Muscle of leg (tissue), 11 donors: Measurements from ENCODE around the gene CSF1R. TPM values are rescaled to one million over a fixed set of nuclear protein-coding genes. Genes with fewer than 3 reads are reported as not detected.
"Not testable (repeated sequence)": the region's sequence is repeated elsewhere in the genome, so short reads cannot be mapped to it uniquely, and the experiment has no call there.

Source experiments
- DNase-seq: peaks from one replicate; pipeline ENCODE4 v3.0.0; 2013
- H3K27ac ChIP-seq: one replicate; pipeline ENCODE4 v1.5.1; 2013; ENCODE audit warnings: mild to moderate bottlenecking, low read length, control low read depth
- H3K27me3 ChIP-seq: one replicate; pipeline ENCODE4 v1.6.1; 2013; ENCODE audit warnings: low read length; ENCODE audit not compliant: control insufficient read depth, insufficient read depth
- H3K36me3 ChIP-seq: one replicate; pipeline ENCODE4 v1.6.1; 2013; ENCODE audit warnings: low read length; ENCODE audit not compliant: control insufficient read depth, insufficient read depth
- H3K4me1 ChIP-seq: one replicate; pipeline ENCODE4 v1.6.1; 2013; ENCODE audit warnings: low read length; ENCODE audit not compliant: control insufficient read depth, insufficient read depth
- H3K4me3 ChIP-seq: one replicate; pipeline ENCODE4 v1.5.1; 2013; ENCODE audit warnings: low read length, control low read depth
- H3K9me3 ChIP-seq: replicated peaks from 2 replicates; pipeline ENCODE4 v1.6.1; 2013; ENCODE audit warnings: low read depth, low read length; ENCODE audit not compliant: control insufficient read depth
- WGBS: methylation state at CpG from one replicate; pipeline ENCODE4 v1.1.5; 2013; ENCODE audit warnings: missing lambda C conversion rate; ENCODE audit not compliant: insufficient coverage; 5-methylcytosine and 5-hydroxymethylcytosine counted together
- polyA plus RNA-seq, 8 donors: library from polyadenylated mRNA; unstranded; fragments of 120-200 nt; gene quantifications; one replicate each; pipeline versions ENCODE4 v1.2.1 to v1.2.3, GENCODE V29; 2013; ENCODE audit warnings: inconsistent platforms in 1 of 8, low replicate concordance in 1 of 8; ENCODE audit not compliant: insufficient read length in 8 of 8, insufficient read depth in 1 of 8
- total RNA-seq: library from RNA; stranded (reverse); fragments of 120-200 nt; gene quantifications from one replicate; pipeline ENCODE4 v1.2.4, GENCODE V29; 2013

The CSF1R gene
- total and polyA plus RNA-seq, 9 donors, result 9.2 to 34.5 (median 27.3) TPM

DNA sequence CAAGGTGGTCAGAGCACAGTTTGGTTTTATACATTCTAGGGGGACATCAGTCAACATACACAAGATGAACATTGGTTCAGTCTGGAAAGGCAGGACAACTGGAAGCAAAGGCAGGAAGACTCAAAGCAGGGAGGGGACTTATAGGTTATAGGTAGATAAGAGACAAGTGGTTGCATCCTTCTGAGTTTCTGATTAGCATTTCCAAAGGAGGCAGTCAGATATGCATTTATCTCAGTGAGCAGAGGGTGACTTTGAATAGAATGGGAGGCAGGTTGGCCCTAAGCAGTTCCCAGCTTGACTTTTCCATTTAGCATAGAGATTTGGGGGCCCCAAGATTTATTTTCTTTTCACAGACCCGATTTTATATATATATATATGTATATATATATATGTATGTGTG is 58.3 kb downstream of the CSF1R start:
- not testable (repeated sequence) for H3K27me3 ChIP-seq, DNase-seq, H3K27ac ChIP-seq, H3K4me3 ChIP-seq, H3K4me1 ChIP-seq, H3K9me3 ChIP-seq
- WGBS, result no CpG with 5 or more reads among the region's 1 CpG
- peaks cover 70% of the 10 kb centered on the region for H3K36me3 ChIP-seq

DNA sequence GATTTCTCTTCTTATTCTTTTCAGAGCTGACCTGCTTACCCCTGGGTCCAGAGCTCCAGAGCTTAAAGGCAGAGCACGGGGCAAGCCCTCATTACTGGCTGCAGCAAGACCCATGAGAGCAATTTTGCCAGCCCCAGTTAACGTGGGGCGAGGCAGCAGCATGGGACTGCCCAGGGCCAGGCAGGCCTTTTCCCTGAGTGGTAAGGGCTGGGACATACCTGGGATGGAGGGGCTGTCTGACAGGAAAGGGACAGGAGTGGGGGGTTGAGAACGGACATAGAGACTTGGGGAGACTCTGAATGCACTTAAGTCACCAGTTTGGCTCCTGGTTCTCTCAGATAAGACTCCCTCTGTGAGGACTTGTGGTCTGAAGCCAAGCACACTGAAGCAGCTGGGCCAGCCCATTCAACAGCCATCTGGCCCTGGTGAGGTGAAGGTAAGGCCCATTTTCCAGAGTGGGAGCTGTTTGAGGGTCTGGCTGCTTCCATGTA is 59.6 kb downstream of the CSF1R start:
- Histone ChIP-seq H3K4me1 (peaks cover 4% of the 10 kb centered on the region), H3K4me3 (no peak overlapping the region), H3K27me3 (no peaks in the 10 kb centered on the region), H3K27ac (no peak overlapping the region), H3K36me3 (peaks cover 69% of the 10 kb centered on the region), H3K9me3 (no peaks in the 10 kb centered on the region)
- DNase-seq, result no peak
- 85% methylated on average over 3 of the region's 4 CpGs for WGBS

DNA sequence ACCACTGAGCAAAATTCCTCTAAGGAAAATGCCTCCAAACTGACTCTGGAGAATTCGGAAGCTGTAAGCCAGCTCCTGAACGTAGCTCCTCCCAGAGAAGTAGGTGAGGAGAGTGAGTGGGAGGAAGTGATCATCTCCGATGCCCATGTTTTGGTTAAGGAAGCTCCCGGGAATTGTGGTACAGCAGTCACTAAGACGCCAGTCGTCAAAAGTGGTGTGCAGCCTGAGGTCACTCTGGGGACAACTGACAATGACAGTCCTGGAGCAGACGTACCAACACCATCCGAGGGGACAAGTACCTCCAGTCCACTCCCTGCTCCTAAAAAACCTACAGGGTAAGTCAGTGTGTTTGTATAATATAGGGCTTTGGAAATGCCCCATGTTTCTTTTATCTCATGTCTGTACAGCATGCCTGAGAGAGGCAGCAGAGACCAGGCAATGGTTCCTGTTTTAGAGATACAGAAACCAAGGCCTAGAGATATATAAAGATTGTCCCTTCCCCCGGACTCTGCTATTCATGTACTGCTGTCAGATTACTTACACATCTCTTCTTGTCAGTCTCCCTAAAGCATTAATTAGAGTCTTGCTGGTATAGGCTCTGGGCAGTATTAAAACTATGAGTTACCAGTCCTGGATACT is 61.9 kb downstream of the CSF1R start:
- no peak overlapping the region for H3K4me3 ChIP-seq
- DNase-seq, result peak; percentile 28
- peak overlapping the region; percentile 48 for H3K27ac ChIP-seq
- no peaks in the 10 kb centered on the region for H3K27me3 ChIP-seq
- peaks cover 65% of the 10 kb centered on the region for H3K36me3 ChIP-seq
- H3K4me1 ChIP-seq, result peaks cover 4% of the 10 kb centered on the region
- 56% methylated on average over 3 of the region's 9 CpGs for WGBS
- H3K9me3 ChIP-seq, result no peaks in the 10 kb centered on the region

- no peaks in the 10 kb centered on the region for H3K27me3 ChIP-seq
- peaks cover 71% of the 10 kb centered on the region for H3K36me3 ChIP-seq
- H3K4me3 ChIP-seq, result no peak overlapping the region
- WGBS, result no CpG with 5 or more reads among the region's 1 CpG
- no peak for DNase-seq
- peaks cover 4% of the 10 kb centered on the region for H3K4me1 ChIP-seq
- H3K27ac ChIP-seq, result peak overlapping the region; percentile 20
- H3K9me3 ChIP-seq, result no peaks in the 10 kb centered on the region
Observed at GRCh38 chr5:150023136-150023535, 63.2 kb downstream of the CSF1R start.

DNA sequence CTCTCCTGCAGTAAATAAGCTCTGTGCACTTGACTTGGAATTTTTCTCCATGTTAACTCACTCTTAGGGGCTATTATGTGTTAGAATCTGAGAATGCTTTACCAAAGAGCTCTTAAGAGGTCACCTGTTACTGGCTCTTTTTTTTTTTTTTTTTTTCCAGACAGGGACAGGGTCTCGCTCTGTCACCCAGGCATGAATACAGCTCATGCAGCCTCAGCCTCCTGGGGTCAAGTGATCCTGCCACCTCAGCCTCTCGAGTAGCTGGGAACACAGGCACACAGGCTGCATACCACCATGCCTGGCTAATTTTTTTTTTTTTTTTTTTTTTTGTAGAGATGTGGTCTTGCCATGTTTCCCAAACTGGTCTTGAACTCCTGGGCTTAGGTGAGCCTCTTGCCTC is 63.7 kb downstream of the CSF1R start:
- Histone ChIP-seq H3K4me3 (no peak overlapping the region), H3K4me1 (peaks cover 4% of the 10 kb centered on the region), H3K27me3 (no peaks in the 10 kb centered on the region), H3K27ac (peak overlapping the region; percentile 65), H3K36me3 (peaks cover 71% of the 10 kb centered on the region), H3K9me3 (no peaks in the 10 kb centered on the region)
- no peak for DNase-seq
- WGBS, result no CpG with 5 or more reads among the region's 2 CpGs

DNA sequence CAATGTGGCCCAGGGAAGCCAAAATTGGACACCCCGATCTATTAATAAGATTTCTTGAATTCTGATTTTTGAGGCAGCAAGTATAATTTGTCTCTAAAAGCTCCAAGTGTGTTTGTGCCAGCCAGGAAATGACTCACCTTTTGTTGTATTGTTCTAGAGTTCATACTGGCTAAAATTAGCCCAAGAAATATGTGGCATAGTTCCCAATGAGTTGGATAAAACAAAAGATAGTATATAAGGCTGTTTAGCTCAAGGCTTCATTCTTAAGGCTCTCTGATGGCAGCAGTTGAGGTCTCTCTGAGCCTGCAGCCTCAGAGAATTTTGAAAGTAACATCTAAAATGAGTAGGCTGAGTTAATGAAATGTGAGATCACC is 64.2 kb downstream of the CSF1R start:
- no peak overlapping the region for H3K4me3 ChIP-seq
- peaks cover 4% of the 10 kb centered on the region for H3K4me1 ChIP-seq
- peak; percentile 57 for DNase-seq
- H3K27ac ChIP-seq, result peak overlapping the region; percentile 65
- no peaks in the 10 kb centered on the region for H3K27me3 ChIP-seq
- H3K9me3 ChIP-seq, result no peaks in the 10 kb centered on the region
- WGBS, result 80% methylated on average over 1 of the region's 1 CpG
- H3K36me3 ChIP-seq, result peaks cover 71% of the 10 kb centered on the region

- WGBS, result 81% methylated on average over 5 of the region's 13 CpGs
- Histone ChIP-seq H3K36me3 (peaks cover 66% of the 10 kb centered on the region), H3K9me3 (no peaks in the 10 kb centered on the region), H3K4me3 (no peak overlapping the region), H3K27ac (peak overlapping the region; percentile 60), H3K27me3 (no peaks in the 10 kb centered on the region), H3K4me1 (peaks cover 4% of the 10 kb centered on the region)
- DNase-seq, result no peak
Observed at GRCh38 chr5:150021491-150022157, 64.7 kb downstream of the CSF1R start.

GRCh38 chr5:150020249-150020648 is 66.1 kb downstream of the CSF1R start:
- WGBS, result no CpG with 5 or more reads among the region's 1 CpG

GRCh38 chr5:150017226-150018005 is 68.9 kb downstream of the CSF1R start:
- Histone ChIP-seq H3K4me3 (no peak overlapping the region), H3K4me1 (no peaks in the 10 kb centered on the region), H3K36me3 (peaks cover 58% of the 10 kb centered on the region), H3K27me3 (no peaks in the 10 kb centered on the region), H3K27ac (no peak overlapping the region), H3K9me3 (peaks cover 15% of the 10 kb centered on the region)
- 60% methylated on average over 1 of the region's 6 CpGs for WGBS
- DNase-seq, result no peak

More at GRCh38 chr5:150020249-150020648, 66.1 kb downstream of the CSF1R start:
- Histone ChIP-seq H3K4me1 (peaks cover 4% of the 10 kb centered on the region), H3K27me3 (no peaks in the 10 kb centered on the region), H3K9me3 (peaks cover 8% of the 10 kb centered on the region), H3K4me3 (no peak overlapping the region), H3K27ac (no peak overlapping the region), H3K36me3 (peaks cover 61% of the 10 kb centered on the region)
- DNase-seq, result no peak

- Histone ChIP-seq H3K27ac (no peak overlapping the region), H3K36me3 (peaks cover 55% of the 10 kb centered on the region), H3K9me3 (peaks cover 15% of the 10 kb centered on the region), H3K4me1 (no peaks in the 10 kb centered on the region), H3K4me3 (no peak overlapping the region), H3K27me3 (no peaks in the 10 kb centered on the region)
- DNase-seq, result no peak
Observed at GRCh38 chr5:150016537-150016936, 69.8 kb downstream of the CSF1R start.
